HCEC 1CT (cell line): ENCODE measurements around the gene ULBP1.
"Not testable (repeated sequence)": the region's sequence is repeated elsewhere in the genome, so short reads cannot be mapped to it uniquely, and the experiment has no call there.

Experiments used
- DNase-seq: peaks from one replicate; pipeline ENCODE4 v3.0.0-alpha.2; 2017

The ULBP1 gene

DNA sequence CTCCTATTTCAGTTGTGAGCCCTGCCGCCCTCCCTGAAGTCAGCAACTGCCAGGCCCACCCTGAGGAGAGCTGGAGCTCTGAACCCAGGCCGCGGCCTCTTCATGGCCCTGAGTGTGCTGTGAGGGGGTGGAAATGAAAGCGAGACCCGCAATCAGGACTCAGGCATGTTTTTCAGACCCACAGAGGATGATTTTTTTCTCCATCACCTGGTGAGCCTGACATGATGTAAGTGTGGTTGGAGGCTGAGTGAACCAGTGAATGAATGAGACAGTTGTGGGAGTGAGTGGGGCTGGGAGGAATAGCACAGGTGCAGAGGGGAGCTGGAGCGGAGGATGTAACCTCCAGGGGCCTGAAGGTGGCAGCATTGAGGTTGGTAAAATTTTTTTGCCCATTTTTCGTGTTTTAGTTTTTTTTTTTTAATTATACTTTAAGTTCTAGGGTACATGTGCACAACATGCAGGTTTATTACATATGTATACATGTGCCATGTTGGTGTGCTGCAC is 43.3 kb downstream of the ULBP1 start:
- peak; percentile 10 for DNase-seq

DNA sequence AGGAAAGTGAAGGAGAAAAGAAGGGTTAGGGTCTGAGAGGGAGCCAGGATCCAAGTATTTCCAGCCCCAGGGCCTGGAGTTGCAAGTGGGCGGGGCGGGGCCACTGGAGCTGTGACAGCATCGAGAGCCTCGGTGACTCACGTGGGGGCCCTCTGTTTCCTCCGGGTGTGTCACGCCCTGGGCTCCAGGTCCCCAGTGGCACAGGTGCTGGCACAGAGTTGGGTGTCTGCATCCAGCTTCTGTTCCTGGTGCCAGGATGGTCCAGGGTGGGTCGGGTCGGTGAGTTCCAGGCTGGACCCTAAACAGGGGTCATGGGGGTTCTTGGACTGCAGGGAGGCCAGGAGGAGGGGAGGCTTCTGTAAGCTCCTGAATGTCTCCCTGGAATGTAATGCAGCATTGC is 44.8 kb downstream of the ULBP1 start:
- no peak for DNase-seq

DNA sequence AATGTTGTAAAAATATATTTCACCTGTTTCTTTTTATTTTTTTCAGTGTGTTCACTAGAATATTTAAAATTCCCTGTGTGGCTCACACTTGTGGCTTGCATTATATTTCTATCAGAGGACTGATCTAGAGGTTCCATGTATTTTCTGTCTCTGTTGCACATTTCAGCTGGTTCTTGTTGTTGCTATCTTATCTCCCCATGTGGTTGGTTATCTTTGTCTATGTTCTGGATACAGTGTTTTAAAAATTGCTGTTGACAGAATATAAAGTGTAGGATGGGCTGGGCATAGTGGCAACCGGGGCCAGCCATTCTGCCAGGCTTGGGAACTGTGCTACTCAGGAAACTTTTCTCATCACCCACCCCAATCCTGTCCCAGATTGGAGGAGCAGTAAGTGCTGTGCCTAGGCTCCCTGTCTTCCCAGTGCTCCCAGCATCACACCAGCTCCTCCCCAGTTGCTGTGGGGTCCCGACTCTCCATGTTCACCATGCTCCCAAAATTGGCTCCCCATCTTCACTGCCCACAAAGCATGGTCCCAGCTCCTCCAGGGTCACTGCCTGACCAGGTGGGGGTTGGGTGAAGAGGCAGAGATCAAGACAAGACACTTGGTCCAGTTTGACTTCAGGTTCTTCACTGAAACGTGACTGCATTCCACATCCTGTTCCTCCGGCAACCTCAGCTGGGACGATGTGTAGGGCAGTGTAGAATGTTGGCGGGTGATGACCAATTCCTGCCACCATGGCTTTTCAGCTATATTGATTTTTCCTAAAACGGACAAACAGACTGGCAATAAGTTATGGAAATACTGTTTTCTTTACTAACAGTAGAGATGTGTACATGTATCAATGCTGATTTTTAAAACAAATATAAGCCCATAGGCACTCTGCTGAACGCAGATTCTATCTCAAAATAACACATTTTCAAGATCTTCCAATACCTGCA is 49.4 kb downstream of the ULBP1 start:
- DNase-seq: not testable (repeated sequence)

DNA sequence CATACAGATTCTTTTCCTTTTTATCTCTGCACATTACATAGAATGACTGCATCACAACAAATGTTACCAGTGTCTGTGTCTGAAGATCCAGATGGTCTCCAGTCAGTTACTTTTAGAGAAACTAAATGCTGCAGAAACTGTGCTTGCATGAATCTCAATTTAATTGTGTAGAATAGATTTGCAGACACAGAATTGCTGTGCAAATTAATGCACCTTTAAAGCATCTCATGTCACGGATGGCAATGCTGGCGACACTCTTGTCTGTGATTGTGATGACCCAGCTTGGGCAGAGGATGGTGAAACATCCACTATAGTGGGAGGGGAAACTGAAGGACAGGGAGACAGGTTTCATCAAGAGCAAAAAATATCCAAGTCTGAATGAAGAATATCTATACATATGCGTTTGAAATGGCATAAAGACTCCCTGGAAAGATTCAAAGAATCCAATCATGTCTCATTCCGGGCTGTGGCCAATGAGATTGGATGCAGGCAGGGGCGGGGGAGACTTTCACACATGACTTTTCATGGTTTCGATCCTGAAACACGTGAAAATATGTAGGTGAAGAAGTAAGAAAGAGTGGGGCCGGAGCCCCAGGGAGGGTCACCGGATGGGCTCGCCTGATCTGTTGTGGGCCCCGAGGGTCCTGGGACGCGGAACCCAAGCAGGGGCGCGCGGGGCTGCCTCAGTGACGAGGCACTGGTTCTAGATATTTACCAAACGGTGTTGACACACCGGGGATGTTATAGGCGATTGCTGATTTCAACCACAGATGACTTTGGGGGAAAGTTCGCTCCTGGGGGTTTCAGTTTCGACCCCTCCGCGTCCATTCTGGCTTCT is 50.3 kb downstream of the ULBP1 start:
- DNase-seq: not testable (repeated sequence)

DNA sequence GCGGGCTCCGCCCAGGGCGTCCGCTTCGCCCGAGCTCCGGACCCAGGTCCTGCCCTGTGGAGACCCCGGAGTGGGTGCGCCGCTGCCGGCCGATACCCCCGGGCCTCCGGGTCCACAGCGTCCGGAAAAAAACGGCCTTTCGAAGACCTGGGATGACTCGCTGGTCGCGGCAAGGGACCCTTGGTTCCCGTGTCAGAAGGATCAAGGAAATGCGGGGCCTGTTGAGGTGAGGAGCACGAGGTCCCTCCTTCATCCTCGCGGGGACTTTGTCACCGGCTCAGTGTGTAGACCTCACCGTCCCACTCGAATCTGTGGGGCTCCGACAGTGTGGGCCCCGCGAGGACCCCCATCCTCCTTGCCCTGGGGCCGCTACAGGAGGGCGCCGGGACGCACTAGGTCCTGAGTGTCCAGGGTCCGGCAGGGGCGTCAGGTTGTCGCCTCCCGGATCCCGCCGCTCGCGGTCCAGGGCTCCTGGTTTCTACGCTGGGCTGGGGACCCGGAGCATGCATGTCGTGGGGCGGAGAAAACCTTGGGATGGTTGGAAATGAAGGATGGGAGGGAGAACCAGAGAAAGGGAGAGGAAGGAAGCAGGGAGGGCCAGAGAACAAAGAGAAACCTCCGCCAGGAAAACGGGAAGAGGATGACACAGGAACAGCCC is 51.0 kb downstream of the ULBP1 start:
- DNase-seq: not testable (repeated sequence)

DNA sequence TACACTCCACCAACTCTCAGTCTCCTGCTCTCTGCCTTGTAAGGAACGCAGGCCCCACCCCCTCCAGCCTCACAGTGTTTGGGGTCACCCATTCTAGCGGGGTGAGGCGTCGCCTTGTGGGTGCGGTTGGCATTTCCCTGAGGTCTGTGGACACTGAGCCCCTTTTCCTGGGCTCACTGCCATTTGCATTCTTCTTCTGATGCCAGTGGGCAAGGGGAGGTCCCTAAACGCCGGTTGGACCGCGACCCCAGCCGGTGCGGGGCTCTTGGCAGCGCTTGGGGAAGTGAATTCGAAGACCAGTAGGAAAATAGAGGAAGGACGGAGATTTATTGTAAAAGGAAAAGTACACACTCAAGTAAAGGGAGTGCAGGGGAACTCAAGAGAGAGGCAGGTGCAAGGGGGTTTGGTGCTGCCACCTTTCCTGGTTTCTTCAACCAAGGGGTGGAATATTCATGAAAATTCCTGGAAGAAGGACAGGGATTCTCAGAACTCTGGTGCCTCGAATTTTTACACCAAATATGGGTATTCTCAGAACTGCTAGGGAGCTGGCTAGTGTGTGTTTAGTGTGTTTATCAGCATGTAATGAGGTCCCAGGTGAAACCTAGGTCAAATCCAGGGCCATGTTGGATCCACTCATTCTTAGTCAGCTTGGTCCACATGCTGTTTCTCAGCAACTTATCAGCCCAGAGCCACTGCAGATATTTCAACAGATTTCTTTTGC is 51.7 kb downstream of the ULBP1 start:
- DNase-seq: not testable (repeated sequence)

DNA sequence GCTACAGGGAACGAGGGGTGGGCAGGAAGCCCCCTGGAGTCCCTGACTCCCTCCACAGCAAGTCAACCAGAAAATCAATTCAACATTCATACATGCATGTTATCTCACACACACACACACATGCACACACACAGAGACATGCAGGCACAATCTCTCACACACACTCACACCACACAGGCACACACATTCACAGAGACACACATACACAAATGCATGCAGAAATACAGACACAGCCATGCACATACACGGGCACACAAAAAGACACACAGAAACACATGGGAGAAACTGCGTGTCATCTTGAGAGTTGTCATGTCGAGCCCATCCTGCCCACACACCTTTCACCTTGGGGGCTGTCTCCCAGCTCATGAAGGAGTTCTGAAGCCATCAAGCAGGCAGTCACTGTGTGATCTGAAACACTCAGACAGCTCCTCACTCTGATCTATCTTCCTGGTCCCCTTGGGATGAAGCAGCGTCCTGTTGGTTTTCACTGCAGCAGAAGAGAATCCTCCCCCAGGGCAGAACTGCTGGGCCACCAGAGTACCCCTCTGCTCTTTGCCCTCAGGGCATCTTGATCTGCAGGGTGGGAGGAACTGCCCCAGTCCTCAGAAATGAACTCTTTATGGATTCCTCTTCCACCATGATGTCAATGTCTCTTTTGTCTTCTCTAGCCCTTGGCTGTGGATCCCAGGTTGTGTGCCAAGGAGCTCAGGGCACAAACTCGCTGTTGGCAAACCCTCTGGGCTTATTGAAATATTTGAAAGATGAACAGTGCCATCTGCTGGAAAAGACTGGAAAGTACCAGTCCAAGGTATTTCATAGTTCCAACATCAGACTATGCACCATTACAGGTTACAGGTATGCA is 52.8 kb downstream of the ULBP1 start:
- peak; percentile 60 for DNase-seq

DNA sequence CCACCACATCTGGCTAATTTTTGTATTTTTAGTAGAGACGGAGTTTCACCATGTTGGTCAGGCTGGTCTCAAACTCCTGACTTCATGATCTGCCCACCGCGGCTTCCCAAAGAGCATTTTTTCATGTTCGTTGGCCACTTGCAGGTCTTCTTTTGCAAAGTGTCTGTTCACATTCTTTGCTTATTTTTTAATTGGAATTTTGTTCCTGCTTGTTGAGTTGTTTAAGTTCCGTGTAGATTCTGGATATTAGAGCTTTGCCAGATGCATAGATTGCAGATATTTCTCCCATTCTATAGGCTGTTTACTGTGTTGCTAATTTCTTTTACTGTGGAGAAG is 53.4 kb downstream of the ULBP1 start:
- DNase-seq: not testable (repeated sequence)

DNA sequence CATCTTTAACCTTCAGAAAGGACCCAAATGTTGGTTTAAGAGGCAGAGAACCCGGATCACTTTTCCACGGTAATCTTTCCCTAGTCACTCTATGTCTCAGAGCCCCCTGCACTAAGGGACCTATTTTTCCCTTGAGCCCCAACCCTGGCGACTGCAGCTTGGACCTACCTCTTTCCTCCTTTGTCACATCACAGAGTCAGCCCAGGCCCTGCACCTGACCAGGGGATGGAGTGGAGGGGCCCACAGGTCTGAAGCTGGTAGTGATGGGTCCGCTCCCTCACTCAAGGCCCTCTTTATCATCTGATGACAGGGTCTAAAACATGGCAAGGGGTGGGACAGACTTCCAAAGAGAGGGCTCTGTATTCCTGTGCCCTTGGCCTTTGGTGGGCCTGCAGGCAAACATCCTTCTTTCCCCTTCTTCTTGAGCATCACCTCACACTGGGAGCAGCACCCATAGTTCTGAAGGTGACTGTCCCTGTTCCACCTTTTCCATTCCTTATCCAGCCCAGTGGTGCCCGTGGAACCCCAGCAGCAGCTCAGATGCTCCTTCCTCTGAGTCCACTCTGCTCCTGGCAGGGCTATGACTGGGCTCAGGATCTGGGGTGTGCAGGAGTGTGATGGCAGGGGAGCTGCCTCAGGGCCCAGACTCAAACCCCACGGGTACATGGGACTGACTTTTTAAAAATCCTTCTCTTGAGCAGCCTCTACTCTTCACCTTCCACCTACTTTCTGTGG is 55.3 kb downstream of the ULBP1 start:
- no peak for DNase-seq

DNA sequence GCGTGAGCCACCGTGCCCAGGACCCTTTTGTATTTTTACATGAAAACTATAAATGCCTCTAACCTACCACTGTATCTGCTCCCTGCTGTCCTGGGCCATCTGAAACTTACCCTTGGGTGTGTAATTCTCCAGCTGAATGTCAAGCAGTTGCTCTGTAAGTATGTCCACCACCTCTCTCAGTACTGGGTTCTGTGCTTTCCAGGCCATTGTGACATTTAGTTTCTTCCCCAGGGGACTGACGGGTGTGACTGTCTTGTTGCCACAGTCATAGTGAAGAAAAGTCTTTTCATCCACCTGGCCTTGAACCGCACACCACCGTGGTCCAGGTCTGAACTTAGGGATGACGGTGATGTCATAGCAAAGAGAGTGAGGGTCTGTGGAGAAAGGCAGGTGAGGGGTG is 58.1 kb downstream of the ULBP1 start:
- DNase-seq: not testable (repeated sequence)
